GM23338 (cell line): ENCODE data around the gene DLG2. TPM values are rescaled to one million over a fixed set of nuclear protein-coding genes. Genes with fewer than 3 reads are reported as not detected.

ENCODE experiments used
- ATAC-seq: fragments of 200-7000 bp; cut with Tn5 transposase; 3 replicates; pipeline ENCODE4 v1.9.1; 2020
- DNase-seq: peaks from one replicate; pipeline ENCODE4 v3.0.0-alpha.2; 2015; ENCODE audit warnings: low spot score
- H2AFZ ChIP-seq: fragments of 200-600 bp; sonication (generic); 2 replicates; pipeline ENCODE4 v1.8.0; 2016; ENCODE audit warnings: antibody characterized with exemption, mild to moderate bottlenecking, moderate library complexity
- H3F3A ChIP-seq: fragments of 200-600 bp; sonication (generic); replicated peaks from 2 replicates; pipeline ENCODE4 v1.8.0; 2017; ENCODE audit warnings: antibody characterized with exemption, mixed run types, low read depth
- H3K27ac ChIP-seq: fragments of 200-600 bp; sonication (generic); 2 replicates; pipeline ENCODE4 v1.6.1; 2016; ENCODE audit warnings: low read depth
- H3K27me3 ChIP-seq: fragments of 200-600 bp; sonication (generic); 2 replicates; pipeline ENCODE4 v1.8.0; 2016; ENCODE audit warnings: mild to moderate bottlenecking, mixed run types, moderate library complexity; ENCODE audit not compliant: insufficient read depth
- H3K36me3 ChIP-seq: fragments of 200-600 bp; sonication (generic); 2 replicates; pipeline ENCODE4 v1.8.0; 2016; ENCODE audit warnings: mild to moderate bottlenecking; ENCODE audit not compliant: insufficient read depth
- H3K4me1 ChIP-seq: fragments of 200-600 bp; sonication (generic); 2 replicates; pipeline ENCODE4 v1.8.0; 2016; ENCODE audit warnings: mild to moderate bottlenecking, moderate library complexity; ENCODE audit not compliant: insufficient read depth
- H3K4me2 ChIP-seq: fragments of 200-600 bp; sonication (generic); 2 replicates; pipeline ENCODE4 v1.7.1; 2017; ENCODE audit warnings: mixed run types
- H3K4me3 ChIP-seq: fragments of 200-600 bp; sonication (generic); 2 replicates; pipeline ENCODE4 v1.6.1; 2016; ENCODE audit warnings: mixed run types
- H3K79me2 ChIP-seq: fragments of 200-600 bp; sonication (generic); replicated peaks from 2 replicates; pipeline ENCODE4 v1.8.0; 2017; ENCODE audit warnings: mild to moderate bottlenecking; ENCODE audit not compliant: insufficient read depth
- H3K9me2 ChIP-seq: fragments of 200-600 bp; sonication (generic); 2 replicates; pipeline ENCODE4 v1.8.0; 2017; ENCODE audit not compliant: insufficient read depth
- H4K20me1 ChIP-seq: fragments of 200-600 bp; sonication (generic); replicated peaks from 2 replicates; pipeline ENCODE4 v1.8.0; 2017; ENCODE audit warnings: mild to moderate bottlenecking; ENCODE audit not compliant: insufficient read depth
- H3K27ac Mint-ChIP-seq: 2 replicates; pipeline ENCODE4 v1.8.0; 2020; ENCODE audit warnings: inconsistent platforms, mild to moderate bottlenecking, moderate library complexity, mixed read lengths
- H3K27me3 Mint-ChIP-seq: 3 replicates; pipeline ENCODE4 v1.8.0; 2022; ENCODE audit warnings: low read depth, mild to moderate bottlenecking, moderate library complexity, mixed read lengths, inconsistent platforms; ENCODE audit not compliant: insufficient read depth, poor library complexity
- H3K36me3 Mint-ChIP-seq: 3 replicates; pipeline ENCODE4 v1.8.0; 2021; ENCODE audit warnings: low read depth, mild to moderate bottlenecking, inconsistent platforms, moderate library complexity, mixed read lengths
- H3K4me1 Mint-ChIP-seq: 3 replicates; pipeline ENCODE4 v1.8.0; 2020; ENCODE audit warnings: mild to moderate bottlenecking, inconsistent platforms, mixed read lengths
- H3K4me3 Mint-ChIP-seq: 3 replicates; pipeline ENCODE4 v1.8.0; 2021; ENCODE audit warnings: moderate library complexity, mild to moderate bottlenecking, inconsistent platforms, mixed read lengths
- H3K9me3 Mint-ChIP-seq: 3 replicates; pipeline ENCODE4 v1.8.0; 2020; ENCODE audit warnings: moderate library complexity, mild to moderate bottlenecking, inconsistent platforms, mixed read lengths
- CREB1 ChIP-seq: fragments of 250-450 bp; sonication (Bioruptor Pico); IDR thresholded peaks from 2 replicates; pipeline ENCODE4 v1.5.0; 2020; ENCODE audit warnings: low read depth, mild to moderate bottlenecking, moderate library complexity
- CTCF ChIP-seq, 2 experiments: fragments of 200-600 bp in 1 of 2; sonication (generic) in 1 of 2; conservative IDR thresholded peaks; 2 replicates each; pipeline versions ENCODE4 v1.5.1 to v1.6.1; 2016 to 2017; ENCODE audit warnings: antibody characterized with exemption in 2 of 2, low read depth in 2 of 2, mild to moderate bottlenecking in 2 of 2, moderate library complexity in 1 of 2
- ETS1 ChIP-seq: IDR thresholded peaks from 2 replicates; pipeline ENCODE4 v1.6.1; 2016; ENCODE audit warnings: antibody characterized with exemption
- EZH2 ChIP-seq: fragments of 200-600 bp; sonication (generic); IDR thresholded peaks from one replicate; pipeline ENCODE4 v1.8.0; 2017; ENCODE audit warnings: antibody characterized with exemption, mild to moderate bottlenecking, low read depth; ENCODE audit not compliant: unreplicated experiment
- JUNB ChIP-seq: IDR thresholded peaks from one replicate; pipeline ENCODE4 v1.6.1; 2016; ENCODE audit warnings: antibody characterized with exemption; ENCODE audit not compliant: unreplicated experiment
- NANOG ChIP-seq: IDR thresholded peaks from 2 replicates; pipeline ENCODE4 v1.6.1; 2016; ENCODE audit warnings: antibody characterized with exemption, borderline replicate concordance
- POLR2AphosphoS5 ChIP-seq: IDR thresholded peaks from 2 replicates; pipeline ENCODE4 v1.6.1; 2016; ENCODE audit warnings: antibody characterized with exemption, low read depth
- ZNF331 ChIP-seq: fragments of 250-450 bp; sonication (Bioruptor Pico); IDR thresholded peaks from 2 replicates; pipeline ENCODE4 v1.5.0; 2020; ENCODE audit warnings: low read depth, mild to moderate bottlenecking, moderate library complexity
- ZNF462 ChIP-seq: fragments of 250-450 bp; sonication (Bioruptor Pico); IDR thresholded peaks from 2 replicates; pipeline ENCODE4 v1.5.0; 2020; ENCODE audit warnings: mild to moderate bottlenecking, moderate library complexity
- polyA plus RNA-seq: library from polyadenylated mRNA; unstranded; fragments of >200 nt; fragmentation: Nextera tagmentation; extraction: Ambion mirVana; gene quantifications from 2 replicates; pipeline ENCODE4 v1.2.1, GENCODE V29; 2016
- total RNA-seq: library from RNA; depleted of rRNA; stranded (reverse); fragments of >200 nt; shearing (Covaris generic); gene quantifications from 2 replicates; pipeline ENCODE4 v1.2.3, GENCODE V29; 2014

DLG2 gene
- total and polyA plus RNA-seq, 2 experiments from 2014 or later, result 19.8 to 21.5 TPM

GRCh38 chr11:84144531-84144930 is 1482.6 kb downstream of the DLG2 start:
- H3K9me3 Mint-ChIP-seq, result no peaks in the 10 kb centered on the region
- Histone ChIP-seq H3K9me2 (no peaks in the 10 kb centered on the region), H4K20me1 (no peaks in the 10 kb centered on the region), H3K4me1 (no peaks in the 10 kb centered on the region), H3K36me3 (no peaks in the 10 kb centered on the region), H3K4me3 (no peak overlapping the region), H3K27me3 (no peaks in the 10 kb centered on the region), H3K27ac (no peak overlapping the region), H3F3A (no peaks in the 10 kb centered on the region), H3K79me2 (no peaks in the 10 kb centered on the region), H2AFZ (no peak overlapping the region), H3K4me2 (no peak overlapping the region)
- H3K27me3 Mint-ChIP-seq, result peaks cover 2% of the 10 kb centered on the region
- ATAC-seq (no peak), DNase-seq (no peak)
- no peaks in the 10 kb centered on the region for H3K36me3 Mint-ChIP-seq
- TF ChIP-seq EZH2, result no peak
- no peak for TF ChIP-seq ETS1
- no peak for TF ChIP-seq ZNF331 (CRISPR knock-in tag)
- TF ChIP-seq CREB1, result no peak
- no peak for TF ChIP-seq CTCF (conservative IDR thresholded peaks at IDR 0.05; ENCODE audit: low read depth in 2 of 2)
- TF ChIP-seq NANOG, result no peak
- peaks cover 16% of the 10 kb centered on the region for H3K4me1 Mint-ChIP-seq
- H3K27ac Mint-ChIP-seq, result no peak overlapping the region
- no peak overlapping the region for H3K4me3 Mint-ChIP-seq

GRCh38 chr11:84142411-84142810 is 1484.7 kb downstream of the DLG2 start:
- no peak overlapping the region for H3K4me3 Mint-ChIP-seq
- peaks cover 20% of the 10 kb centered on the region for H3K4me1 Mint-ChIP-seq
- H3K9me2 ChIP-seq, result no peaks in the 10 kb centered on the region
- ATAC-seq (peak; percentile 69), DNase-seq (peak; percentile 26)
- no peaks in the 10 kb centered on the region for H3K4me1 ChIP-seq
- H3K9me3 Mint-ChIP-seq, result no peaks in the 10 kb centered on the region
- H3K4me2 ChIP-seq, result no peak overlapping the region
- H3K36me3 ChIP-seq, result no peaks in the 10 kb centered on the region
- no peak overlapping the region for H3K4me3 ChIP-seq
- H4K20me1 ChIP-seq, result no peaks in the 10 kb centered on the region
- TF ChIP-seq POLR2AphosphoS5 (no peak), ZNF462 (CRISPR knock-in tag) (peak; percentile 90), JUNB (no peak), CTCF (conservative IDR thresholded peaks at IDR 0.05; ENCODE audit: low read depth in 2 of 2) (no peak)
- no peaks in the 10 kb centered on the region for H3K27me3 ChIP-seq
- H2AFZ ChIP-seq, result peak overlapping the region; percentile 2; the same call in 1 of the 2 replicates
- H3K36me3 Mint-ChIP-seq, result no peaks in the 10 kb centered on the region
- no peaks in the 10 kb centered on the region for H3F3A ChIP-seq
- no peak overlapping the region; the same call in 1 of the 2 replicates for H3K27ac Mint-ChIP-seq
- H3K79me2 ChIP-seq, result no peaks in the 10 kb centered on the region
- H3K27ac ChIP-seq, result no peak overlapping the region
- peaks cover 2% of the 10 kb centered on the region for H3K27me3 Mint-ChIP-seq
